ENCODE results near the gene ITPK1.

Gene ITPK1

DNA sequence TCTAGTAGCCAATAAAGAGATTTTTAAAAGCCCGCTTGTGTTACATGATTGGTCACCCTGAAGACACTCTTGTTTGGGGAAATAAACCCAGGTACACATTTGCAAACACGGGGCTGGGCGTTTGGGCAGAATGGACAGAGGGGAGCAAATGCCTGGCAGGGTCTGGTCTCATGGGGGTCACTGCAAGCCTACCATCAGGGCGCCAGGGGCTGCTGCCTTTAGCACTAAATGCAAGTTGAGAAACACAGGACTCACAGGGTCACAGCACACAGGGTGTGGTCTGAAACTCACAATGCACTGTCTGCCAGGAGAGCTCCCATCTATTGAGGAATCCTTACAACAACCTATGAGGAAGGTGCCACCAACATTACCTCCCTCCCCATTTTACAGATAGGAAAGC lies 130.2 kb downstream of the ITPK1 start:
- DNase-seq: no peak

DNA sequence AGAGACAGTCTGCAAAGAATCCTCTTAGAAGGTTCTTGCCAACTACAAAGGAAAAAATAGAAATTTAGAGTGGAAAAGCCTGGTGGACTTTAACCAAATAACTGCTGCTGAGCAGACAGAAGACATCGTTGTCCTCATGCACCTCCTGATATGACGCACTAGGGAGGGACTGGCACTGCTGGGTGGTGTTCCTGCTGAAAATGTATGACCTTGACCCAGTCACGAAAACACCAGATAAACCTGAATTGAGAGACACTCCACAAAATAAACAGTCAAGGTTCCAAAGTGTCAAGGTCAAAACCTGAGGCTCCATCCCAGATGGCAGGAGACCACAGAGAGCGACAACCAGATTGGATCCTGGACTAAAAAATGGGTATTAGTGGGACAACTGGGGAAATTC lies 130.8 kb downstream of the ITPK1 start:
- DNase-seq: no peak

GRCh38 chr14:92984082-92984788 lies 131.5 kb downstream of the ITPK1 start:
- DNase-seq: no peak

DNA sequence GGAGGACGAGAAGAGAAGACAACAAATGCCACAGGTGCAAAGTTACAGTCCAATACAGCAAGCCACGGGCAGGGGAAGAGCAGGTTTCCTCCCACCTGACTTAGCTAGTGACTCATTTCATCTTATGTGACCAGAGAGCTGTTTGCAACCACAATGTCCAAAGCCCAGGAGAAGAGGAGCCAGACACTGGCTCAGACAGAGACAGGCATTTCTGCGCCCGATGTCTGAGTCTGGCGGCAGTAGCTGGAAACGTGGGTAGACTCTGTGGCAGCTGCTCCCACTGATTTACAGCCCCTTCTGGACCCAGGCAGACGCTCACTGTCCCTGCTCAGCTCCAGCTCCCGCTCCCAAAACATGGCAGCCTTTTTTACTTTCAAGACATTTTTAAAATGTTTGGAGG lies 132.8 kb downstream of the ITPK1 start:
- DNase-seq: no peak

DNA sequence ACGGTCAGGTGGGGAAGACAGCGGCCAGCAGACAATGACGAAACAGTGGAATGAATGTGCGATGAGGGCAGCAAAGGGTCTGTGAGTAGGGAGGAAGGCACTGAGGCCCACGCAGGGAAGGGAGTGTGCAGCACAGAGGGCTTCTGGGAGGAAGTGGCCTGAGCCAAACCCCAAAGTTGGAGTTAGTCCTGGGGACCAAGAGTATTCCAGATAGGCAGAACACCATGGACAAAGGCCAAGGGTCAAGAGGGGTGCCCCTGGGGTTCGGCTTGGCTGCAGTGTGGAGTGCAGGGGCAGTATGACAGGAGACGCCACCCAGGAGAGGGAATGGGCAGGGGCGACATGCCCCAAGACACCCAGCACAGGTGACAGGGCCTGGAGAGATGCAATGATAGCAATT lies 134.0 kb downstream of the ITPK1 start:
- no peak for DNase-seq

- no peak for DNase-seq
Observed at GRCh38 chr14:92980866-92981265, 134.9 kb downstream of the ITPK1 start.

GRCh38 chr14:92978229-92979021 lies 137.3 kb downstream of the ITPK1 start:
- no peak for DNase-seq

- DNase-seq: no peak
Observed at GRCh38 chr14:92976268-92976667, 139.5 kb downstream of the ITPK1 start.

DNA sequence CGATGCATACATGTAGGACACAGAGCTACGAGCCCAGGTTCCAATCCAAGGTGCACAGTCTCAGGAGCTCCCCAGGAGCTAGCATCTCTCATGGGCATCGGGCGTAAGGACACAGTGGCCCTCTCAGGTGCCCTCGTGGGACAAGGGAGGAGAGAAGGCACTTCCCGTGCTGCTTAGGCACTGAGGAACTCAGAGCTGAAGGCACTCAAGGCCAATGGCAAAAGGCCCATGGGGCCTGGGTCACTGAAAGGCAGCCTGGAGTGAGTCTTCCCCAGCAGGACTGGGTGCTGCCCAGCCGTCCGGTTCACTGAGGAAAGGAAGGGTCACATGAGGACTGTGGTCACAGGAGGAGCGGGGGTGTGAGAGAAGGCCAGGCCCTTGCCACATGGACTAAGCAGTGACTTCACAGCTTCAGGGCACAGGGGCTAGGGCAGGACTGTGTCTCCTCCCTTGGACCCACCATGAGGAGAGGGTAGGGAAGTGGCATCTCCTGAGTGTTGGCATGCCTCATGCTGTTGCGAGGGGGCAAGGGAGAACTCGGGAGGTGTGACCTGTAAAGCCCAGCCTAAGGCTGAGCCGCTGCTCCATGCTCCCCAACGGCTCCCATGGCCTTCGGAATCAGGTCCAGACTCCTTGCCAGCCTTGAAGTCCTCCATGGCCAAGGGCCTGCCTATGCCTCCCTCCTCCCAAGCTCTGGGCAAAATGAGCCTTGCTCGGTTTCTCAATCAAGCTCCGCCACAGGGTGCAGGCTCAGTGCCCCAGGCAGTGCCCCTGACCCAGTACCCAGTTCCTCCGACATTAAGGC lies 141.0 kb downstream of the ITPK1 start:
- DNase-seq: no peak

- no peak for DNase-seq
Observed at GRCh38 chr14:92973798-92974372, 141.8 kb downstream of the ITPK1 start.

- no peak for DNase-seq
Observed at GRCh38 chr14:92973261-92973797, 142.4 kb downstream of the ITPK1 start.

DNA sequence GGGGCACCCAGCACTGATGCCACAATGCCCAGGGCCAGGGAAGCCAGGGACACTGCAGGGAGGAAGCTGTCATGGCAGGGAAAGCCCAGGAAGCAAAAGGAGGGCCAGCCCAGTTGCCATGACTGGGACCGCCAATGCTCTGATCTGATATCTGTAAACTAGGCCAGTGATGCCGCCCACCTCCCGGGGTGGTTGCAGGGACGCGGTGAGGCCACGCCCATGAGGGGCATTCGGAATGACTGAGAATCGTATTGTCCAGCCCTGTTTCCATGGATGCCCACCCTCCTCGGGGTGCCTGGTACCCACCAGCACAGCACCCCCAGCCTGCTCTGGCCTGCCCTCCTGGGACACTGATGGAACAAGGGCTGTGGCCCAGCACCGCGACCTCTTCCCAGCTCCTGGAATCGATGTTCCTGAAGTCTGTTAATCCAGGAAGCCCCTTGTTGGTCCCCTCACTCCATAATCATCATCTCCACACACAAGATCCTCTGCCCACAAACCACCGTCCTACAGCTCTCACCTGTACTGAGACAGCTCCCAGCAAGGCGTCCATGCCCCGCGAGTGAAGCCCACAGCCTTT lies 144.0 kb downstream of the ITPK1 start:
- DNase-seq: no peak

DNA sequence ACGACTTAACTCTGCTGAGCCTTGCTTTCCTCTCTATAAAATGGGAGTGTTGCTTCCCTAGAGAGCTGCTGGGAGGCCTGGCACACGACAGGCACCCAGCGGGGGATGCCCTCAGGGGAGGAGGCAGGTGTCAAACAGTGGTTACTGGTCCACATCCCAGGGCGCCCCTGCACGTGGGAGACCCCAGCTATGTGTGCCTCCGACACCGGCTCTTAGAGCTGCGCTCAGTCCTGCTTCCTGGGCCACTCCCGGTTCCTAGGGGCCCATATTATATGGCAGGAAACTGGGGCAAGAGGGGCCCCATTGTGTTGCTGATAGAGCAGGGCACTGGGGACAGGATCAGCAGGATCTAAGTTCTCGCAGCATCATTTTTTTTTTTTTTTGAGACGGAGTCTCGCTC lies 145.5 kb downstream of the ITPK1 start:
- no peak for DNase-seq

DNA sequence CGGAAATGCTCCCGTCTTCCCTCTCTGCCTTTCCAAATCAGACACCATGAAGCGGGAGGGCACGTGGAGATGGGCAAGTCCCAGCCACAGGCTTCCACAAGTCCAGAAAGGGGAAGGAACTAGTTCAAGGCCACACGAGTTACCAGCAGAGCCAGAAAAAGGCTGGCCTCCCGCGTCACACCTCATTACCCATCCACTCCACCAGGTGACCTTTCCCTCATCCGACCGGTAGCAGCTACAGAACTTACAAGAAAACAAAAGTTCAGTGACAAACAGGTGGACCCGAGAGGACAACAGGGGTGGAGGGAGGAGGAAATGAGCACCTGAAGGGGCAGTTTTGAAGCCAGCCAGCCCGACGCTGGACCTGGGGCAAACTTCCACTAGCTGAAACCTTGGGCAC lies 145.9 kb downstream of the ITPK1 start:
- no peak for DNase-seq

DNA sequence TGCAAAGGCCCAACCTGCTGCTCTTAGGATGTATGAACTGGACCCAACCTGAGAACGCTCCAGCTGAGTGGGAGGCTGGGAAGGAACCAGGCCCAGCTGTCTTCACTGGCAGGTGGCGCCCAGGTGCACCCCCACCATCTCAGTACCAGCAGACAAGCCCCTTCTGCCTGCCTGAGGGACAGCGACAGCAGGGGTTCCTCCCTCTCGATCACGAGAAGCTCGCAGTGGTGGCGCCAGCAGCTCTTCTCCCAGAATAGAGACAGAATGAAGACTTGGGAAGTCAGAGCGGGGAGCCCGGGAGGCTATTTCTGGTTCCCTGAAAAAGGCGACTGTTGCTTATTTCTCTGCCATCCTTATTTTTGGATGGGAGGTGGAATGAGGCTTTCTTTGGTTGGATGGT lies 146.3 kb downstream of the ITPK1 start:
- no peak for DNase-seq

GRCh38 chr14:92968291-92969020 lies 147.3 kb downstream of the ITPK1 start:
- no peak for DNase-seq

- no peak for DNase-seq
Observed at GRCh38 chr14:92967346-92967926, 148.3 kb downstream of the ITPK1 start.

GRCh38 chr14:92965281-92965680 lies 150.4 kb downstream of the ITPK1 start:
- no peak for DNase-seq

- no peak for DNase-seq
Observed at GRCh38 chr14:92964124-92965109, 151.3 kb downstream of the ITPK1 start.

All from NCI-H748 treated with DMSO at 0.1 percent for 48 hours (cell line).